ENCODE data around the gene PPP1R14D. TPM values are rescaled to one million over a fixed set of nuclear protein-coding genes. Genes with fewer than 3 reads are reported as not detected.

The PPP1R14D gene
- total and polyA plus RNA-seq, 2 of the 8 experiments (the other 6 are each of a cell fraction or from before 2014, with no cell fraction given), result not detected

DNA sequence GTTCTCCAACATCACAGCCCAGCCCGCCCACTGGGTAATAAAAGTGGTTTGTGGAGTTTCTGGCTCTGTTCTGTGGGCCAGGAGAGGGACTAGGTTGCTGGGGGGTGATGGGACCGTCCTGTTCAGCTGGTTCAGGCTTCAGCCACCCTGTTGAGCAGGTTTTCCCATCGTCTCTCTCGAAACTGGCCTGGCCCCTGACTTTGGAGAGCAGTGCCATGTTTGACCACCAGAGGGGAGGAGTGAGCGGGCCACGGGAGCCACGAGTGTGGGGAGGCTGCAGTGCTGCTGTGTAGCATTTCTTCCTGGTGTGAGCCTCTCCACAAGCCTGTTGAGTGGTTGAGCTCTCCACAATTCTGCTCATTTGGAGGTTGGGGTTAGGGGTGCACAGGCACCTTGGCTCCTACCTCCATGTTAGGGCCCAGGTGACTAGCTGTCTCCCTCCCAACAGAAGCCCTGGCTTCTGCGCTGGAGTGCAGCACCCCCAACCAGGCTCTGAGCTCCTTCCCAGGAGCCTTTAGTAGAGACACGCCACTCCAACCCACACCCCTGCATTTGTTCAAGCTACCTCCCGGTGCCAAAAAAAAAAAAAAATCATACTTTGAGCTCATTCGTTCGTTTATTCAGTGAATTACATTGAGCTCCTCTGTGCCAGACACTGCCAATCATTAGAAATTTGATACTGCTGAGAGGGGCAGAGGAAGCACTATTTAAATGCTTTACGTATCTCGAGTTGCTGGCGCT lies 29.3 kb upstream of the PPP1R14D start (continued):
- TF ChIP-seq CHD1 (IDR thresholded peaks at IDR 0.05; ENCODE audit: low read depth, low read length) (no peak), TEAD4 (IDR thresholded peaks at IDR 0.05; ENCODE audit: low read depth, low read length) (no peak), HDAC6 (IDR thresholded peaks at IDR 0.05; ENCODE audit: low read depth, low read length) (no peak), YY1 (IDR thresholded peaks at IDR 0.05; ENCODE audit: low read depth, low read length) (no peak), NANOG (IDR thresholded peaks at IDR 0.05; ENCODE audit: insufficient read depth, low read depth, low read length, poor library complexity, severe bottlenecking) (no peak), GTF2F1 (IDR thresholded peaks at IDR 0.05; ENCODE audit: borderline replicate concordance, low read depth, low read length) (no peak), JUN (IDR thresholded peaks at IDR 0.05; ENCODE audit: low read depth, low read length) (no peak), TCF12 (IDR thresholded peaks at IDR 0.05; ENCODE audit: low read depth, low read length) (no peak), CEBPB (IDR thresholded peaks at IDR 0.05; ENCODE audit: low read depth, low read length) (no peak), NRF1 (IDR thresholded peaks at IDR 0.05; ENCODE audit: low read depth, low read length) (no peak), JUND (IDR thresholded peaks at IDR 0.05; ENCODE audit: low read length) (no peak), POU5F1 (IDR thresholded peaks at IDR 0.05; ENCODE audit: low read depth, low read length) (0 out of 2 replicates have a peak, but pooled peaks have one; percentile 13), PHF8 (conservative IDR thresholded peaks at IDR 0.05; ENCODE audit: low read depth, low read length) (no peak), CBX5 (IDR thresholded peaks at IDR 0.05; ENCODE audit: low read depth, low read length) (no peak), POLR2AphosphoS5 (IDR thresholded peaks at IDR 0.05; ENCODE audit: low read depth, low read length) (peak; percentile 66; the same call in 1 of the 2 replicates)
- TF ChIP-seq, protein P1, sequence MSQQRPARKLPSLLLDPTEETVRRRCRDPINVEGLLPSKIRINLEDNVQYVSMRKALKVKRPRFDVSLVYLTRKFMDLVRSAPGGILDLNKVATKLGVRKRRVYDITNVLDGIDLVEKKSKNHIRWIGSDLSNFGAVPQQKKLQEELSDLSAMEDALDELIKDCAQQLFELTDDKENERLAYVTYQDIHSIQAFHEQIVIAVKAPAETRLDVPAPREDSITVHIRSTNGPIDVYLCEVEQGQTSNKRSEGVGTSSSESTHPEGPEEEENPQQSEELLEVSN (IDR thresholded peaks at IDR 0.05), result no peak
- TF ChIP-seq, protein P2, sequence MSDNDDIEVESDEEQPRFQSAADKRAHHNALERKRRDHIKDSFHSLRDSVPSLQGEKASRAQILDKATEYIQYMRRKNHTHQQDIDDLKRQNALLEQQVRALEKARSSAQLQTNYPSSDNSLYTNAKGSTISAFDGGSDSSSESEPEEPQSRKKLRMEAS (IDR thresholded peaks at IDR 0.05), result peak; percentile 37; the same call in 1 of the 2 replicates
